Endothelial cell of umbilical vein (primary cell): Measurements from ENCODE around the gene GRK6.

Experiments
- CTCF ChIP-seq, 2 donors: IDR thresholded peaks; 1 replicate in 1 of 2; 2 replicates in 1 of 2; pipeline ENCODE4 v1.5.1; 2011; ENCODE audit warnings: low read length in 2 of 2, mild to moderate bottlenecking in 2 of 2, moderate library complexity in 2 of 2, control low read depth in 1 of 2, inconsistent platforms in 1 of 2, low read depth in 1 of 2; ENCODE audit not compliant: insufficient read depth in 1 of 2; ENCODE audit errors: extremely low read depth in 1 of 2
- JUN ChIP-seq: IDR thresholded peaks from 2 replicates; pipeline ENCODE4 v1.6.1; 2011; ENCODE audit warnings: borderline replicate concordance, low read depth; ENCODE audit not compliant: insufficient read length, insufficient read depth
- POLR2A ChIP-seq: IDR thresholded peaks from 2 replicates; pipeline ENCODE4 v1.6.1; 2012; ENCODE audit warnings: low read depth, mild to moderate bottlenecking, control low read depth, low read length
- POLR2AphosphoS5 ChIP-seq: IDR thresholded peaks from 2 replicates; pipeline ENCODE4 v1.6.1; 2012; ENCODE audit warnings: low read depth, mild to moderate bottlenecking, control low read depth, low read length, moderate library complexity; ENCODE audit not compliant: insufficient read depth
- TF ChIP-seq, protein P1 (sequence below): IDR thresholded peaks from 2 replicates; pipeline ENCODE4 v1.6.1; 2011; ENCODE audit not compliant: insufficient read depth, insufficient read length

- no peak for TF ChIP-seq JUN
- TF ChIP-seq, protein P1, sequence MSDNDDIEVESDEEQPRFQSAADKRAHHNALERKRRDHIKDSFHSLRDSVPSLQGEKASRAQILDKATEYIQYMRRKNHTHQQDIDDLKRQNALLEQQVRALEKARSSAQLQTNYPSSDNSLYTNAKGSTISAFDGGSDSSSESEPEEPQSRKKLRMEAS, result no peak
- no peak for TF ChIP-seq POLR2A
- no peak for TF ChIP-seq CTCF (IDR thresholded peaks at IDR 0.05; ENCODE audit: extremely low read depth in 1 of 2, insufficient read depth in 1 of 2, low read depth in 1 of 2, low read length in 2 of 2)
- no peak for TF ChIP-seq POLR2AphosphoS5
These were observed 43.5 kb downstream of the GRK6 start for GRCh38 chr5:177469750-177470525.
